GM23338 (cell line): ENCODE measurements around the gene LRRC73. TPM values are rescaled to one million over a fixed set of nuclear protein-coding genes. Genes with fewer than 3 reads are reported as not detected.

Experiments
- ATAC-seq: fragments of 200-7000 bp; cut with Tn5 transposase; 3 replicates; pipeline ENCODE4 v1.9.1; 2020
- DNase-seq: peaks from one replicate; pipeline ENCODE4 v3.0.0-alpha.2; 2015; ENCODE audit warnings: low spot score
- H2AFZ ChIP-seq: fragments of 200-600 bp; sonication (generic); 2 replicates; pipeline ENCODE4 v1.8.0; 2016; ENCODE audit warnings: antibody characterized with exemption, mild to moderate bottlenecking, moderate library complexity
- H3F3A ChIP-seq: fragments of 200-600 bp; sonication (generic); replicated peaks from 2 replicates; pipeline ENCODE4 v1.8.0; 2017; ENCODE audit warnings: antibody characterized with exemption, mixed run types, low read depth
- H3K27ac ChIP-seq: fragments of 200-600 bp; sonication (generic); 2 replicates; pipeline ENCODE4 v1.6.1; 2016; ENCODE audit warnings: low read depth
- H3K27me3 ChIP-seq: fragments of 200-600 bp; sonication (generic); 2 replicates; pipeline ENCODE4 v1.8.0; 2016; ENCODE audit warnings: mild to moderate bottlenecking, mixed run types, moderate library complexity; ENCODE audit not compliant: insufficient read depth
- H3K36me3 ChIP-seq: fragments of 200-600 bp; sonication (generic); 2 replicates; pipeline ENCODE4 v1.8.0; 2016; ENCODE audit warnings: mild to moderate bottlenecking; ENCODE audit not compliant: insufficient read depth
- H3K4me1 ChIP-seq: fragments of 200-600 bp; sonication (generic); 2 replicates; pipeline ENCODE4 v1.8.0; 2016; ENCODE audit warnings: mild to moderate bottlenecking, moderate library complexity; ENCODE audit not compliant: insufficient read depth
- H3K4me2 ChIP-seq: fragments of 200-600 bp; sonication (generic); 2 replicates; pipeline ENCODE4 v1.7.1; 2017; ENCODE audit warnings: mixed run types
- H3K4me3 ChIP-seq: fragments of 200-600 bp; sonication (generic); 2 replicates; pipeline ENCODE4 v1.6.1; 2016; ENCODE audit warnings: mixed run types
- H3K79me2 ChIP-seq: fragments of 200-600 bp; sonication (generic); replicated peaks from 2 replicates; pipeline ENCODE4 v1.8.0; 2017; ENCODE audit warnings: mild to moderate bottlenecking; ENCODE audit not compliant: insufficient read depth
- H3K9me2 ChIP-seq: fragments of 200-600 bp; sonication (generic); 2 replicates; pipeline ENCODE4 v1.8.0; 2017; ENCODE audit not compliant: insufficient read depth
- H4K20me1 ChIP-seq: fragments of 200-600 bp; sonication (generic); replicated peaks from 2 replicates; pipeline ENCODE4 v1.8.0; 2017; ENCODE audit warnings: mild to moderate bottlenecking; ENCODE audit not compliant: insufficient read depth
- H3K27ac Mint-ChIP-seq: 2 replicates; pipeline ENCODE4 v1.8.0; 2020; ENCODE audit warnings: inconsistent platforms, mild to moderate bottlenecking, moderate library complexity, mixed read lengths
- H3K27me3 Mint-ChIP-seq: 3 replicates; pipeline ENCODE4 v1.8.0; 2022; ENCODE audit warnings: low read depth, mild to moderate bottlenecking, moderate library complexity, mixed read lengths, inconsistent platforms; ENCODE audit not compliant: insufficient read depth, poor library complexity
- H3K36me3 Mint-ChIP-seq: 3 replicates; pipeline ENCODE4 v1.8.0; 2021; ENCODE audit warnings: low read depth, mild to moderate bottlenecking, inconsistent platforms, moderate library complexity, mixed read lengths
- H3K4me1 Mint-ChIP-seq: 3 replicates; pipeline ENCODE4 v1.8.0; 2020; ENCODE audit warnings: mild to moderate bottlenecking, inconsistent platforms, mixed read lengths
- H3K4me3 Mint-ChIP-seq: 3 replicates; pipeline ENCODE4 v1.8.0; 2021; ENCODE audit warnings: moderate library complexity, mild to moderate bottlenecking, inconsistent platforms, mixed read lengths
- H3K9me3 Mint-ChIP-seq: 3 replicates; pipeline ENCODE4 v1.8.0; 2020; ENCODE audit warnings: moderate library complexity, mild to moderate bottlenecking, inconsistent platforms, mixed read lengths
- JUNB ChIP-seq: IDR thresholded peaks from one replicate; pipeline ENCODE4 v1.6.1; 2016; ENCODE audit warnings: antibody characterized with exemption; ENCODE audit not compliant: unreplicated experiment
- ZNF114 ChIP-seq: fragments of 250-450 bp; sonication (Bioruptor Pico); IDR thresholded peaks from 2 replicates; pipeline ENCODE4 v1.5.0; 2020; ENCODE audit warnings: mild to moderate bottlenecking, moderate library complexity
- polyA plus RNA-seq: library from polyadenylated mRNA; unstranded; fragments of >200 nt; fragmentation: Nextera tagmentation; extraction: Ambion mirVana; gene quantifications from 2 replicates; pipeline ENCODE4 v1.2.1, GENCODE V29; 2016
- total RNA-seq: library from RNA; depleted of rRNA; stranded (reverse); fragments of >200 nt; shearing (Covaris generic); gene quantifications from 2 replicates; pipeline ENCODE4 v1.2.3, GENCODE V29; 2014
- TF ChIP-seq, protein P1 (sequence below): fragments of 250-450 bp; sonication (Bioruptor Pico); IDR thresholded peaks from 2 replicates; pipeline ENCODE4 v1.5.0; 2020; ENCODE audit warnings: mild to moderate bottlenecking, moderate library complexity

Gene LRRC73
- total and polyA plus RNA-seq, 2 experiments from 2014 or later, result 0.26 to 0.59 TPM

- TF ChIP-seq, protein P1, sequence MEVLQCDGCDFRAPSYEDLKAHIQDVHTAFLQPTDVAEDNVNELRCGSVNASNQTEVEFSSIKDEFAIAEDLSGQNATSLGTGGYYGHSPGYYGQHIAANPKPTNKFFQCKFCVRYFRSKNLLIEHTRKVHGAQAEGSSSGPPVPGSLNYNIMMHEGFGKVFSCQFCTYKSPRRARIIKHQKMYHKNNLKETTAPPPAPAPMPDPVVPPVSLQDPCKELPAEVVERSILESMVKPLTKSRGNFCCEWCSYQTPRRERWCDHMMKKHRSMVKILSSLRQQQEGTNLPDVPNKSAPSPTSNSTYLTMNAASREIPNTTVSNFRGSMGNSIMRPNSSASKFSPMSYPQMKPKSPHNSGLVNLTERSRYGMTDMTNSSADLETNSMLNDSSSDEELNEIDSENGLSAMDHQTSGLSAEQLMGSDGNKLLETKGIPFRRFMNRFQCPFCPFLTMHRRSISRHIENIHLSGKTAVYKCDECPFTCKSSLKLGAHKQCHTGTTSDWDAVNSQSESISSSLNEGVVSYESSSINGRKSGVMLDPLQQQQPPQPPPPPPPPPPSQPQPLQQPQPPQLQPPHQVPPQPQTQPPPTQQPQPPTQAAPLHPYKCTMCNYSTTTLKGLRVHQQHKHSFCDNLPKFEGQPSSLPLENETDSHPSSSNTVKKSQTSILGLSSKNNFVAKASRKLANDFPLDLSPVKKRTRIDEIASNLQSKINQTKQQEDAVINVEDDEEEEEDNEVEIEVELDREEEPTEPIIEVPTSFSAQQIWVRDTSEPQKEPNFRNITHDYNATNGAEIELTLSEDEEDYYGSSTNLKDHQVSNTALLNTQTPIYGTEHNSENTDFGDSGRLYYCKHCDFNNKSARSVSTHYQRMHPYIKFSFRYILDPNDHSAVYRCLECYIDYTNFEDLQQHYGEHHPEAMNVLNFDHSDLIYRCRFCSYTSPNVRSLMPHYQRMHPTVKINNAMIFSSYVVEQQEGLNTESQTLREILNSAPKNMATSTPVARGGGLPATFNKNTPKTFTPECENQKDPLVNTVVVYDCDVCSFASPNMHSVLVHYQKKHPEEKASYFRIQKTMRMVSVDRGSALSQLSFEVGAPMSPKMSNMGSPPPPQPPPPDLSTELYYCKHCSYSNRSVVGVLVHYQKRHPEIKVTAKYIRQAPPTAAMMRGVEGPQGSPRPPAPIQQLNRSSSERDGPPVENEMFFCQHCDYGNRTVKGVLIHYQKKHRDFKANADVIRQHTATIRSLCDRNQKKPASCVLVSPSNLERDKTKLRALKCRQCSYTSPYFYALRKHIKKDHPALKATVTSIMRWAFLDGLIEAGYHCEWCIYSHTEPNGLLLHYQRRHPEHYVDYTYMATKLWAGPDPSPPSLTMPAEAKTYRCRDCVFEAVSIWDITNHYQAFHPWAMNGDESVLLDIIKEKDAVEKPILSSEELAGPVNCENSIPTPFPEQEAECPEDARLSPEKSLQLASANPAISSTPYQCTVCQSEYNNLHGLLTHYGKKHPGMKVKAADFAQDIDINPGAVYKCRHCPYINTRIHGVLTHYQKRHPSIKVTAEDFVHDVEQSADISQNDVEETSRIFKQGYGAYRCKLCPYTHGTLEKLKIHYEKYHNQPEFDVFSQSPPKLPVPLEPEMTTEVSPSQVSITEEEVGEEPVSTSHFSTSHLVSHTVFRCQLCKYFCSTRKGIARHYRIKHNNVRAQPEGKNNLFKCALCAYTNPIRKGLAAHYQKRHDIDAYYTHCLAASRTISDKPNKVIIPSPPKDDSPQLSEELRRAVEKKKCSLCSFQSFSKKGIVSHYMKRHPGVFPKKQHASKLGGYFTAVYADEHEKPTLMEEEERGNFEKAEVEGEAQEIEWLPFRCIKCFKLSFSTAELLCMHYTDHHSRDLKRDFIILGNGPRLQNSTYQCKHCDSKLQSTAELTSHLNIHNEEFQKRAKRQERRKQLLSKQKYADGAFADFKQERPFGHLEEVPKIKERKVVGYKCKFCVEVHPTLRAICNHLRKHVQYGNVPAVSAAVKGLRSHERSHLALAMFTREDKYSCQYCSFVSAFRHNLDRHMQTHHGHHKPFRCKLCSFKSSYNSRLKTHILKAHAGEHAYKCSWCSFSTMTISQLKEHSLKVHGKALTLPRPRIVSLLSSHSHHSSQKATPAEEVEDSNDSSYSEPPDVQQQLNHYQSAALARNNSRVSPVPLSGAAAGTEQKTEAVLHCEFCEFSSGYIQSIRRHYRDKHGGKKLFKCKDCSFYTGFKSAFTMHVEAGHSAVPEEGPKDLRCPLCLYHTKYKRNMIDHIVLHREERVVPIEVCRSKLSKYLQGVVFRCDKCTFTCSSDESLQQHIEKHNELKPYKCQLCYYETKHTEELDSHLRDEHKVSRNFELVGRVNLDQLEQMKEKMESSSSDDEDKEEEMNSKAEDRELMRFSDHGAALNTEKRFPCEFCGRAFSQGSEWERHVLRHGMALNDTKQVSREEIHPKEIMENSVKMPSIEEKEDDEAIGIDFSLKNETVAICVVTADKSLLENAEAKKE, result no peak
Observed at GRCh38 chr6:43521836-43522235, 11.7 kb upstream of the LRRC73 start (continued).

GRCh38 chr6:43520097-43520496, 10.0 kb upstream of the LRRC73 start:
- H3K9me3 Mint-ChIP-seq, result no peaks in the 10 kb centered on the region; the same call in 2 of the 3 replicates
- peaks cover 11% of the 10 kb centered on the region for H3K4me1 Mint-ChIP-seq
- no peaks in the 10 kb centered on the region for H3K9me2 ChIP-seq
- H3K27ac Mint-ChIP-seq, result no peak overlapping the region
- no peak for TF ChIP-seq ZNF114 (CRISPR knock-in tag)
- no peak for TF ChIP-seq JUNB
- ATAC-seq (no peak), DNase-seq (no peak)
- no peaks in the 10 kb centered on the region for H3K27me3 ChIP-seq
- no peak overlapping the region for H3K27ac ChIP-seq
- peaks cover 10% of the 10 kb centered on the region for H3K27me3 Mint-ChIP-seq
- peaks cover 12% of the 10 kb centered on the region for H3K4me1 ChIP-seq
- no peak overlapping the region for H3K4me3 ChIP-seq
- H3K79me2 ChIP-seq, result peaks cover 37% of the 10 kb centered on the region
- H2AFZ ChIP-seq, result no peak overlapping the region
- peaks cover 42% of the 10 kb centered on the region for H3K36me3 Mint-ChIP-seq
- no peak overlapping the region for H3K4me2 ChIP-seq
- H3F3A ChIP-seq, result peaks cover 38% of the 10 kb centered on the region
- H3K4me3 Mint-ChIP-seq, result no peak overlapping the region
- H4K20me1 ChIP-seq, result peaks cover 5% of the 10 kb centered on the region
- H3K36me3 ChIP-seq, result peaks cover 39% of the 10 kb centered on the region
